PC-3 (cell line): ENCODE results near the gene EEF1E1. TPM values are rescaled to one million over a fixed set of nuclear protein-coding genes. Genes with fewer than 3 reads are reported as not detected.

ENCODE experiments used
- ATAC-seq: fragments of 200-7000 bp; cut with Tn5 transposase; 2 replicates; pipeline ENCODE4 v1.9.1; 2020; ENCODE audit warnings: mild to moderate bottlenecking, moderate library complexity
- BruUV-seq: library from RNA; stranded (reverse); fragments of 400-500 nt; replicated peaks from 2 replicates; lab custom pipeline; 2021; lab: Mats Ljungman, UMichigan
- CTCF ChIA-PET: fragments of 300-600 bp; sonication (Branson Sonifier 250); formaldehyde crosslinking; loops from one replicate; lab custom pipeline; 2022; ENCODE audit warnings: antibody characterized with exemption; lab: Charles Lee
- POLR2A ChIA-PET: fragments of 300-600 bp; sonication (Branson Sonifier 250); formaldehyde crosslinking; loops from one replicate; lab custom pipeline; 2022; ENCODE audit warnings: antibody characterized with exemption; ENCODE audit not compliant: unreplicated experiment; lab: Charles Lee
- DNase-seq: peaks from one replicate; pipeline ENCODE4 v3.0.0-alpha.2; 2015
- H2AFZ ChIP-seq: fragments of 300-600 bp; sonication (generic); 2 replicates; pipeline ENCODE4 v1.6.0; 2016; ENCODE audit warnings: antibody characterized with exemption, low read length
- H3F3A ChIP-seq: fragments of 300-600 bp; sonication (generic); one replicate; pipeline ENCODE4 v1.6.0; 2017; ENCODE audit warnings: antibody characterized with exemption, low read length, control low read depth, mild to moderate bottlenecking; ENCODE audit not compliant: unreplicated experiment
- H3K27ac ChIP-seq: fragments of 300-600 bp; sonication (generic); 2 replicates; pipeline ENCODE4 v1.5.1; 2016; ENCODE audit warnings: mild to moderate bottlenecking, low read length
- H3K27me3 ChIP-seq: fragments of 300-600 bp; sonication (generic); 2 replicates; pipeline ENCODE4 v1.6.1; 2016; ENCODE audit warnings: low read length, mixed read lengths
- H3K36me3 ChIP-seq: fragments of 300-600 bp; sonication (generic); 2 replicates; pipeline ENCODE4 v1.6.1; 2016; ENCODE audit warnings: low read depth, mixed run types, low read length, mixed read lengths
- H3K4me1 ChIP-seq: fragments of 300-600 bp; sonication (generic); 2 replicates; pipeline ENCODE4 v1.5.1; 2016; ENCODE audit warnings: low read length; ENCODE audit not compliant: insufficient read depth
- H3K4me2 ChIP-seq: fragments of 300-600 bp; sonication (generic); 2 replicates; pipeline ENCODE4 v1.6.0; 2016; ENCODE audit warnings: low read length
- H3K4me3 ChIP-seq: fragments of 300-600 bp; sonication (generic); 2 replicates; pipeline ENCODE4 v1.5.1; 2016; ENCODE audit warnings: mild to moderate bottlenecking, low read length, mixed read lengths
- H3K79me2 ChIP-seq: fragments of 300-600 bp; sonication (generic); 2 replicates; pipeline ENCODE4 v1.6.1; 2017; ENCODE audit warnings: low read length, mixed read lengths
- H3K9ac ChIP-seq: fragments of 300-600 bp; sonication (generic); 2 replicates; pipeline ENCODE4 v1.6.0; 2016; ENCODE audit warnings: mild to moderate bottlenecking, low read length
- H3K9me2 ChIP-seq: fragments of 300-600 bp; sonication (generic); replicated peaks from 2 replicates; pipeline ENCODE4 v1.6.1; 2016; ENCODE audit warnings: mixed run types, low read length, mixed read lengths
- H3K9me3 ChIP-seq: fragments of 300-600 bp; sonication (generic); 2 replicates; pipeline ENCODE4 v1.6.1; 2016; ENCODE audit warnings: low read length, mixed read lengths
- H4K20me1 ChIP-seq: fragments of 300-600 bp; sonication (generic); 2 replicates; pipeline ENCODE4 v1.6.1; 2016; ENCODE audit warnings: low read length, mixed read lengths
- EZH2 ChIP-seq: fragments of 300-600 bp; sonication (generic); IDR thresholded peaks from one replicate; pipeline ENCODE4 v1.6.1; 2017; ENCODE audit warnings: antibody characterized with exemption, mild to moderate bottlenecking, low read length; ENCODE audit not compliant: unreplicated experiment
- EZH2phosphoT487 ChIP-seq: fragments of 300-600 bp; sonication (generic); IDR thresholded peaks from 2 replicates; pipeline ENCODE4 v1.6.1; 2018; ENCODE audit warnings: mild to moderate bottlenecking, antibody characterized with exemption, low read length, borderline replicate concordance
- intact Hi-C: fragments of 100-400 bp; cut with micrococcal nuclease; formaldehyde crosslinking; loops from 2 replicates; pipeline ENCODE4 v1.9.0; 2023
- total RNA-seq: library from RNA; depleted of rRNA; stranded (reverse); fragments of >200 nt; gene quantifications from 2 replicates; pipeline ENCODE4 v1.2.3, GENCODE V29; 2014
- TF ChIP-seq, protein P1 (sequence below): fragments of 300-600 bp; sonication (generic); conservative IDR thresholded peaks from 2 replicates; pipeline ENCODE4 v1.5.1; 2017; ENCODE audit warnings: antibody characterized with exemption, low read depth, mild to moderate bottlenecking, low read length

EEF1E1 gene
- total RNA-seq, 1 experiment from 2014 or later, result 72.6 TPM

DNA sequence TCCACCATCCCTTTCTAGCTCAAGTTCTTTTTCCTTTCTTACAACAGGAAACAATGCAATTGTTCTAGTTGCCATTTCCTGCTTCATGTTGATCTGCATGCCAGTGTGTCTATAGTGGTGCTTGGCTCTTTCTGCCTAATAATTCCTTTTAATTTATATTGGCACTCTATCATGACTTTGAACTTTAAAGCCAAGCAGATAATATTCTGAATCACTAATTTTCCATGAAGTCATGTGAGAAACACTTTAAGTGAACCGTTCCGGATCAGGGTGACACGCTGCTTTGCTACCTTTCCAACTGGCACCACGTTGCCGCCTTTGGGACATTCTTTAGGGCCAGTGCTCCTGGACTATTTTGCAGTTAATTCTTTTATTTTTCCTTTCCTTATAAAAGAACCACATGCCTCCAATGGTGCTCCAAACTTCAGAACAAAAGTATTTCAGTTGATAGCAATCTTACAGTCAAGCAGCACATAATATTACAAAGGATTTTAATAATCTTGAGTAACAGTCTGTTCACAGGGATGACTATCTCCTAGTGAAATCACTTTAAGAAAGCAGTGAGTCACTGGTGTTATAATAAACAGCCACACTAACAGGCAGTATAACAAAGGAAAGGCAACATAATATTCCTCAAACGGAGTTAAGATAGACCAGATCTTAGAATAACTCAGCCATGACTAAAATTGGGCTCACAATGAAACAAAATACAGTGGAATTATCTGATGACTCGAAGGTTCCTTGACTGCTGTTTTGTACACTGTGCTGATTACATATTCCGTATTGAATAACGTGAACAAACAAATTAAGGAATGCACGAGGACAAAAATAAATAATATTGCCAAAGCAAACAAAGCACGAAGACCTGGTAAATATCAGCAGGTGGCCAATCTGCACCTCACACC, 19.1 kb downstream of the EEF1E1 start:
- Histone ChIP-seq H3K27ac (peak overlapping the region; percentile 86), H3K4me1 (peaks cover 67% of the 10 kb centered on the region), H3K27me3 (no peaks in the 10 kb centered on the region), H3K4me3 (peak overlapping the region; percentile 26), H3K36me3 (peaks cover 15% of the 10 kb centered on the region), H2AFZ (no peak overlapping the region), H3K79me2 (peaks cover 49% of the 10 kb centered on the region), H3F3A (peaks cover 14% of the 10 kb centered on the region), H3K9me3 (no peaks in the 10 kb centered on the region), H4K20me1 (peaks cover 3% of the 10 kb centered on the region; the same call in 1 of the 2 replicates), H3K4me2 (peak overlapping the region; percentile 68), H3K9ac (peak overlapping the region; percentile 52), H3K9me2 (no peaks in the 10 kb centered on the region)
- ChIA-PET CTCF (no interaction called here), POLR2A (no interaction called here)
- TF ChIP-seq, protein P1, sequence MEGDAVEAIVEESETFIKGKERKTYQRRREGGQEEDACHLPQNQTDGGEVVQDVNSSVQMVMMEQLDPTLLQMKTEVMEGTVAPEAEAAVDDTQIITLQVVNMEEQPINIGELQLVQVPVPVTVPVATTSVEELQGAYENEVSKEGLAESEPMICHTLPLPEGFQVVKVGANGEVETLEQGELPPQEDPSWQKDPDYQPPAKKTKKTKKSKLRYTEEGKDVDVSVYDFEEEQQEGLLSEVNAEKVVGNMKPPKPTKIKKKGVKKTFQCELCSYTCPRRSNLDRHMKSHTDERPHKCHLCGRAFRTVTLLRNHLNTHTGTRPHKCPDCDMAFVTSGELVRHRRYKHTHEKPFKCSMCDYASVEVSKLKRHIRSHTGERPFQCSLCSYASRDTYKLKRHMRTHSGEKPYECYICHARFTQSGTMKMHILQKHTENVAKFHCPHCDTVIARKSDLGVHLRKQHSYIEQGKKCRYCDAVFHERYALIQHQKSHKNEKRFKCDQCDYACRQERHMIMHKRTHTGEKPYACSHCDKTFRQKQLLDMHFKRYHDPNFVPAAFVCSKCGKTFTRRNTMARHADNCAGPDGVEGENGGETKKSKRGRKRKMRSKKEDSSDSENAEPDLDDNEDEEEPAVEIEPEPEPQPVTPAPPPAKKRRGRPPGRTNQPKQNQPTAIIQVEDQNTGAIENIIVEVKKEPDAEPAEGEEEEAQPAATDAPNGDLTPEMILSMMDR, result no peak
- TF ChIP-seq EZH2 (no peak), EZH2phosphoT487 (no peak)
- intact Hi-C loops, result loop anchor here (1.0 to 2.0 kb wide), 2 partner anchors 26 to 108 kb away; no protein-coding TSS in a partner anchor
- no TSS peak for BruUV-seq
- ATAC-seq (peak; percentile 85), DNase-seq (peak; percentile 94)

DNA sequence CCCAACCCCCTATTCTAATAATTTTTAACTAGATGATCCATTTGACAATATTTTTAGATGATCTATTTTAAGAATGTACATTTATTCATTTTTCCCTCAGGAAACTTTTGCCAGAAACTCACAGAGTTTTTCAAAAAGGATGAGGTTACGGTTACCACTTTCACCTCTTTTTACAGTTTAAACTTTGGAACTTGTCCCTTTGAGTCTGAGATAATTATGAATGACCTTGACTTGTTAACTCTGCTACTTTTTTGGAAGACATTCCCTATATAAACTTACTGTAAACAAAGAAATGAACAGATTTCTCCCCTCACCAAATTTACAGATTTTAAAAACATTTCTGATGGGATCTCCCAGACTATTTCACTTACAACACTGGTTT, 19.8 kb downstream of the EEF1E1 start:
- Histone ChIP-seq H3K9me3 (no peaks in the 10 kb centered on the region), H3K4me1 (peaks cover 67% of the 10 kb centered on the region), H3K79me2 (peaks cover 49% of the 10 kb centered on the region), H3K36me3 (peaks cover 8% of the 10 kb centered on the region; the same call in 1 of the 2 replicates), H3K27me3 (no peaks in the 10 kb centered on the region), H3F3A (peaks cover 14% of the 10 kb centered on the region), H4K20me1 (peaks cover 3% of the 10 kb centered on the region; the same call in 1 of the 2 replicates), H3K9ac (peak overlapping the region; percentile 52), H2AFZ (no peak overlapping the region), H3K9me2 (no peaks in the 10 kb centered on the region), H3K4me3 (peak overlapping the region; percentile 26), H3K4me2 (peak overlapping the region; percentile 53), H3K27ac (peak overlapping the region; percentile 86)
- ChIA-PET CTCF (no interaction called here), POLR2A (no interaction called here)
- intact Hi-C loops, result loop anchor here (2.0 kb wide), 1 partner anchor 26 kb away; no protein-coding TSS in a partner anchor
- DNase-seq, result no peak
- no peak for TF ChIP-seq EZH2
- TF ChIP-seq, protein P1, result no peak
- TF ChIP-seq EZH2phosphoT487, result no peak
- ATAC-seq, result no peak
- no TSS peak for BruUV-seq
